Osteocyte (in vitro differentiated cells): ENCODE data around the gene PAQR8. TPM values are rescaled to one million over a fixed set of nuclear protein-coding genes. Genes with fewer than 3 reads are reported as not detected.

Experiments
- DNase-seq: peaks from one replicate; pipeline ENCODE4 v3.0.0; 2021; ENCODE audit warnings: mixed read lengths; ENCODE audit not compliant: unreplicated experiment; ENCODE audit errors: extremely low spot score
- H3K27ac Mint-ChIP-seq: one replicate; pipeline ENCODE4 v1.8.0; 2021; ENCODE audit warnings: mild to moderate bottlenecking, mixed read lengths; ENCODE audit not compliant: unreplicated experiment
- H3K27me3 Mint-ChIP-seq: one replicate; pipeline ENCODE4 v1.8.0; 2021; ENCODE audit warnings: mixed read lengths; ENCODE audit not compliant: unreplicated experiment
- H3K36me3 Mint-ChIP-seq: one replicate; pipeline ENCODE4 v1.8.0; 2021; ENCODE audit warnings: mixed read lengths; ENCODE audit not compliant: unreplicated experiment
- H3K4me1 Mint-ChIP-seq: one replicate; pipeline ENCODE4 v1.8.0; 2021; ENCODE audit warnings: mixed read lengths; ENCODE audit not compliant: unreplicated experiment
- H3K4me3 Mint-ChIP-seq: one replicate; pipeline ENCODE4 v1.8.0; 2021; ENCODE audit warnings: mild to moderate bottlenecking, moderate library complexity, mixed read lengths; ENCODE audit not compliant: unreplicated experiment
- H3K9me3 Mint-ChIP-seq: one replicate; pipeline ENCODE4 v1.8.0; 2021; ENCODE audit warnings: mixed read lengths; ENCODE audit not compliant: unreplicated experiment
- CTCF ChIP-seq: fragments of 200-600 bp; sonication (generic); IDR thresholded peaks from 2 replicates; pipeline ENCODE4 v1.5.0; 2021; ENCODE audit warnings: antibody characterized with exemption, mild to moderate bottlenecking, moderate library complexity
- total RNA-seq: library from RNA; stranded (reverse); gene quantifications from 2 replicates; pipeline ENCODE4 v1.2.1, GENCODE V29; 2021

The PAQR8 gene
- total RNA-seq, 1 donor from 2014 or later: 13.4 TPM

- no peak for TF ChIP-seq CTCF
- no peaks in the 10 kb centered on the region for H3K27me3 Mint-ChIP-seq
- peaks cover 6% of the 10 kb centered on the region for H3K36me3 Mint-ChIP-seq
- no peaks in the 10 kb centered on the region for H3K9me3 Mint-ChIP-seq
- peak overlapping the region; percentile 97 for H3K4me3 Mint-ChIP-seq
- peak overlapping the region; percentile 75 for H3K27ac Mint-ChIP-seq
- no peak for DNase-seq
- H3K4me1 Mint-ChIP-seq: peaks cover 62% of the 10 kb centered on the region
Observed at GRCh38 chr6:52363228-52363867, 1.4 kb downstream of the PAQR8 start.

GRCh38 chr6:52364480-52365166 lies 2.7 kb downstream of the PAQR8 start:
- H3K27me3 Mint-ChIP-seq: no peaks in the 10 kb centered on the region
- H3K36me3 Mint-ChIP-seq: peaks cover 8% of the 10 kb centered on the region
- TF ChIP-seq CTCF: no peak
- H3K4me1 Mint-ChIP-seq: peaks cover 62% of the 10 kb centered on the region
- no peak overlapping the region for H3K4me3 Mint-ChIP-seq
- no peak for DNase-seq
- no peak overlapping the region for H3K27ac Mint-ChIP-seq
- no peaks in the 10 kb centered on the region for H3K9me3 Mint-ChIP-seq

GRCh38 chr6:52365317-52365716 lies 3.4 kb downstream of the PAQR8 start:
- H3K27me3 Mint-ChIP-seq: no peaks in the 10 kb centered on the region
- peak overlapping the region; percentile 66 for H3K27ac Mint-ChIP-seq
- H3K4me3 Mint-ChIP-seq: peak overlapping the region; percentile 6
- H3K4me1 Mint-ChIP-seq: peaks cover 60% of the 10 kb centered on the region
- TF ChIP-seq CTCF: no peak
- DNase-seq: no peak
- H3K36me3 Mint-ChIP-seq: peaks cover 11% of the 10 kb centered on the region
- no peaks in the 10 kb centered on the region for H3K9me3 Mint-ChIP-seq

- DNase-seq: no peak
- Mint-ChIP-seq H3K4me3 (peak overlapping the region; percentile 6), H3K4me1 (peaks cover 53% of the 10 kb centered on the region), H3K27ac (peak overlapping the region; percentile 66), H3K9me3 (no peaks in the 10 kb centered on the region), H3K36me3 (peaks cover 11% of the 10 kb centered on the region), H3K27me3 (no peaks in the 10 kb centered on the region)
- TF ChIP-seq CTCF: no peak
Observed at GRCh38 chr6:52365866-52366540, 4.1 kb downstream of the PAQR8 start.

- no peak overlapping the region for H3K27ac Mint-ChIP-seq
- TF ChIP-seq CTCF: no peak
Observed at GRCh38 chr6:52368002-52368401, 6.1 kb downstream of the PAQR8 start.

More at GRCh38 chr6:52368002-52368401, 6.1 kb downstream of the PAQR8 start:
- Mint-ChIP-seq H3K27me3 (no peaks in the 10 kb centered on the region), H3K36me3 (peaks cover 11% of the 10 kb centered on the region), H3K9me3 (no peaks in the 10 kb centered on the region), H3K4me1 (peaks cover 51% of the 10 kb centered on the region), H3K4me3 (no peak overlapping the region)
- no peak for DNase-seq
